Mucosa of gallbladder (tissue), 1 donor: ENCODE results near the gene MKLN1. TPM values are rescaled to one million over a fixed set of nuclear protein-coding genes. Genes with fewer than 3 reads are reported as not detected.

Experiments used
- DNase-seq: peaks from one replicate; pipeline ENCODE4 v3.0.0-alpha.2; 2020; ENCODE audit warnings: low spot score
- total RNA-seq: library from RNA; stranded (reverse); gene quantifications from one replicate; pipeline ENCODE4 v1.2.1, GENCODE V29; 2021
- donor health status: DM: no; HTN: no; CAD: no.

The MKLN1 gene
- total RNA-seq, 1 donor from 2014 or later, result 49.6 TPM

DNA sequence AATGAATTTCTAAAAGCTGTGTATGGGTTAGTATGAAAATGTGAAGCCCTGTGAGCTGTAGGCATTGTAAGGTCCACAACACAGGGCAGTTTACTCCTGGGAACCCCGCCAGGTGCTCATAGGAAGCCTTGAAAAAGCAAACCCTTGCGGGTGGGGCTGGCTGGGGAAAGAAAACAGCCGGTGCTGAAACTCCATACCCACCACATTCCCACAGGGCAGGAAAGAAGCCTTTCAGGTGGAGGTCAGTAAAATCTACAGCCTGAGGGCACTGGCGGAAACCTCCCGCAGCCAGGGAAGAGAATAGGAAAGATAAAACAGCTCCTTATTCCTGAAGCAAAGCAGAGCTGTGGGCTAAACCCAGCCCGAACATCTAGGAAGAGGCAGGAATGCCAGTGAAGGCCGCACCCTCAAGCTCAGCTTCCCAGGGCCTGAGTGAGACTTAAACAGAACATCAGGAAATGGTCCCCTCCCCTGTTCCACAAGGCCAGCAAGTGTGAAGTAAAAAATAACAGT is 194.0 kb downstream of the MKLN1 start:
- DNase-seq, result peak; percentile 63

DNA sequence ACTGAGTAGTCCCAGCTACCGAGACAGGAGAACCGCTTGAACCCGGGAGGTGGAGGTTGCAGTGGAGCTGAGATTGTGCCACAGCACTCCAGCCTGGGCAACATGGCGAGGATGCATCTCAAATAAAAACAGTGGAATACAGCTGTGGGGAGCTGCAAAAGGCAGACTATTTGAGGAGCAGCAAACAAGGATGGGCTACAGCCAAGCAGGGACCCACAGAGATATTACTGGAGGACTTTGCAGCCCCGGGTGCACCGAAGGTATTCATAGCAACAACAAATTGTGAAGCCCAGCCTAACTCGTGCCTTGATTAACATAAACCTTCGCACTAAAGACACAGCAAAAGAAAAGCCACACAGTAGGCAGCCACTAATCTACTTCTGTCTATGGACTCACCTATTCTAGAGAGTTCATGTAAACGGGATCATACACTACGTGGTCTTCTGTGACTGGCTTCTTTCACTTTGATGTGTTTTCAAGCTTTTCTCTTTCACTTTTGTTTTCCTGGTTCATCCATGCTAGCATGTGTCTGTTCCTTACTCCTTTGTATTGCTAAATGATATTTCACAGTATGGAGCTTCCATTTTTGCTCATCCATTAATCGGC is 194.8 kb downstream of the MKLN1 start:
- no peak for DNase-seq

DNA sequence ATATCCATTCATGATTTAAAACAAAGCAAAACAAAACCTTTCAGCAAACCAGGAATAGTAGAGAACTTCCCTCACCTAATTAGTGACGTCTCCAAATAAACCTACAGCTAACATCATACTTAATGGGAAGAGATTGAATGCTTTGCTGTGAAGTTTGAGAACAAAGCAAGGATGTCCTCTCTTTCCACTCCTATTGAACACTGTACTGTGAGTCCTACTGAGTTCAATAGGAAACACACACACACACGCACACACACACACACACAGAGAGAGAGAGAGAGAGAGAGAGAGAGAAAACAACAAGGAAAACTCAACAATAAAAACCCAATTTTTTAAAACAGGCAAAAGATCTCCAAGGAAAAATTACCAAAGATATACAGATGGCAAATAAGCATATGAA is 196.4 kb downstream of the MKLN1 start:
- DNase-seq, result no peak

DNA sequence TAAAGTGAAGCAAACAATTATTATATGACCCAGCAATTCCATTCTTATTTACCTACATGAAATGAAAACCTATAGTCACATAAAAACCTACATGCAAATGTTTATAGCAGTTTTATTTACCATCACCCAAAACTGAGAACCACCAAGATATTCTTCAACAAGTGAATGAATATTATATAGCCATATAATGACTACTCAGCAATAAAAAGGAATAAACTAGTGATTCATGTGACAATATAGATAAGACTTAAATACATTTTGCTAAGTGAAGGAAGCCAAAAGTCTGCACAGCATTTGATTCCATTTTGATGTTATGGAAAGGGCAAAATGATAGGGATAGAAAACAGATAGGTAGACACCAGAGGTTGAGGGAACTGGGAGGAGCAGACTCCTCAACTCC is 197.0 kb downstream of the MKLN1 start:
- DNase-seq, result no peak

DNA sequence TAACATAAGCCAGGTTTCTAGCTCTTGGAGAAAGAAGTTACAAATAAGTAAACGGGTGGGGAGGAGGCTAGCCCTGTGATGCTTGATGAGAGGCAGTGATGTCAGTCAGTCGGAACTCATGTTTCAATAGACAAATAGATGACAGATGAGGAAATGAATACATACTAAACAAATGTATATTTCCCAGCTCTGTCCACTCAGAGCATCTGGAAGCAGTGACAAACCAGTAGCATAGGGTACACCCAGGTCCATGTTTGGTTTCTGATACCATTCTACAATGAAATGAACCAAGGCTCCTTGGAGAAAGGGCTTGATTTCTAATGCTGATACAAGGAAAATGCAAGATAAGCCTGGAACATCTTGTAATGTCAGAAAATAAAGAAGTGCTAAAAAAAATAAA is 198.1 kb downstream of the MKLN1 start:
- DNase-seq, result no peak

DNA sequence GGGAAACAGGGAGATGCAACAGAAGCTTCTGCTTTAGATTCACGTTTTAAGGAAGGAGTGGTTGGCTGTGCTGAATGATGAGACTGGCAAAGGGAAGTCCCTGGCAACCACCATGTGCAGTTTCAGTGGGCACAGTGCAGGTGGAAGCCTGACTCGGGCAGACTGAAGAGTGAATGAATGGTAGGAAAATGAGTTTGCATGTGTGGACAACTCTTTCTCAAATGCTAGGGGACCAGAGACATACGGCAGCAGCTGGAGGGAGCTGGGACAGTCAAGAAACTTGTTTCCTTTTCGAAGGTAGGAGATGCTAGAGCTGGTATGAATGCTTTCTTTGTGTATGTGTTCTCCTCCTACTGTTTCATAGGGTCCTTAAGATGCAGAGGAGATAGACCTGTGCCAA is 199.8 kb downstream of the MKLN1 start:
- no peak for DNase-seq

DNA sequence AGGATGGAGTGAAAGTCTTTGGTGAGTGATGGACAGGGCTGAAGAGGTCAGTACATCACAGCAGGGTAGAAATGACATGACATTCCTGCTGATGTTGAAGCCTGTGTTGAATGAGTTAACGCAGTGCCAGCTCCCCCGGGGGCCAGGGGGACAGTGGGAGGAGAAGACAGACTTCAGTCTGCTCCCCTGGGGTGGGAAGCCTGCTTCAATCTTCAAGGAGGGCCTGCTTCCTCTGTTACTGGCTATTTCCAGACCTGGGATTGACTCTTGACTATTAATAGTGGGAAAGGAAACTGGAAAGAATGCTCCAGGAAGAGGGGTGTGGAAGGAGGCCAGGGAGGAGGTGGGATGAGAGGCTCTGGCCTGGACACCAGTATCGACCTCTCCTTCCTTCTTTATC is 201.5 kb downstream of the MKLN1 start:
- DNase-seq, result no peak

DNA sequence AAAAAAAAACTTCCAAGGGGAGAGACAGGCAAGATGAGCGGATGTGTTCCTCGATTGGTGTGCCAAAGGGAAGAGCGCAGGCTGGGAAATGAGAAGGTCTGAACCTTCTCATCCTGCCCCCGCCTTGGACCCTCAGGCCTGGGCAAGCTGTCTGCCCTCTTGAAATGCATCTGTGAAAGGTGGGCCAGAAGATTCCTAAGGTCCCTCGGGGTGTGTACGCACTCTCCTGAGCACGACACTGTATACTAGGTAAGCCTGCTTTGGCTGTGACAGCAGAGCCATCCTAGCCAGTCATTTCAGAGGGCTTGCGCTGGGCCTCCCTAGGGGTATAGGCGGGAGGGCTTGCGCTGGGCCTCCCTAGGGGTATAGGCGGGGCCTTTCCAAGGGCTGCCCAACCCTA is 201.9 kb downstream of the MKLN1 start:
- no peak for DNase-seq

DNA sequence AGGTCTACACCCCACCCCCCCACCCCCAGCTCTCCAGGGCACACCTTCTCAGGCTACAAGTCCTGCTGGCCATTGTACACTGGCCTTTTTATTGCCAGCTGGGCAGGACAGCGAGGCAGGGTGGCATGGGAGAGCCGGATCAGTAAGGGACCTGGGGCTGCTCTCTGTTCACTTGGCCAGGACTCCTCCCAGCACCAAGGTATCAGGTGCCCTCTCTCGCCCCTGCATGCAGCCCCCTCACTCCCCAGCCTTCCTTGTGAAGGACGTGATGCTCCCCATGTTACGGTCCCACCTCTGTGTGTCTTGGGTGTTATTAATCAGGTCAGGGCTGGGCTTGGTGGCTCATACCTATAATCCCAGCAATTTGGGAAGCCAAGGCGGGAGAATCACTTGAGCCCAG is 202.5 kb downstream of the MKLN1 start:
- DNase-seq, result no peak

DNA sequence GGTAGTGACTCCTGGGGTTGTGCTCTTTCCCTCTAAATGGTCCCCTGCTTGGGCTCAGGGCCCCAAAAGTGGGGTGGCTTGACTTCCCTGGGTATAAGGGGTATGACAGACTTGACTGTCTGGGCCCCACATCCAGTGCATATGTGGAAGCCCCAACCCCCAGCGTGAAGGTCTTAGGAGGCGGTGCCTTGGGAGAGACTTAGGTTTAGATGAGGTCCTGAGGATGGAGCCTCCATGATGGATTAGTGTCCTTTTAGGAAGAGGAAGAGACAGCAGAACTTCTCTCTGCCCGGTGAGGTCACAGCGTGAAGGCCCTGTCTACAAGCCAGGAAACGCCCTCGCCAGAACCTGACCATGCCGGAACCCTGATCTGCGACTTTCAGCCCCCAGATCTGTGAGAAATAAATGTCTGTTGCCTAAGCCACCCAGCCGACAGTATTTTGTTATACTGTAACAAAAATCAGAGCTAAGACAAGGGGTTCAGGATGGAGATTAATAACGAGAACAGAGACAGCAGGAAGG is 205.0 kb downstream of the MKLN1 start:
- DNase-seq, result no peak

DNA sequence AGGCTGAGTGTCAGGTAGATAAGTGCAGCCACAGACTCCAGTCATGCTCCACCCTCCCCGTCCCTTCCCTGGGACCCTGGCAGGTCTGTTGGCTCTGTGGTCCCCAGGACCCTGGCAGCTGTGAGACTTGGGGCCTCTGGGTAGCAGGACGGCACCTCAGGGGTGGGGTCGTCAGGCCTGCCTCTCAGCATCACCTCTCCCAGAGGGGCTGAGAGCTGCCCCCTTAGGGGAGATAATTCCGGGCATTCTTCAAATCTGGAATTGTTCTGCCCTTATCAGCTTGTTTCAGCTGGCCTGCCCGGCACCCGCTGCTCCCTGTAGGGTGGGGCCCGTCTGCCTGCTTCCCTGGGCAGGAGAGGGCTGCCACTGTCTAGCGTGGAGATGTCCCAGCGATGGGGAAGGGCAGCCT is 205.5 kb downstream of the MKLN1 start:
- no peak for DNase-seq

DNA sequence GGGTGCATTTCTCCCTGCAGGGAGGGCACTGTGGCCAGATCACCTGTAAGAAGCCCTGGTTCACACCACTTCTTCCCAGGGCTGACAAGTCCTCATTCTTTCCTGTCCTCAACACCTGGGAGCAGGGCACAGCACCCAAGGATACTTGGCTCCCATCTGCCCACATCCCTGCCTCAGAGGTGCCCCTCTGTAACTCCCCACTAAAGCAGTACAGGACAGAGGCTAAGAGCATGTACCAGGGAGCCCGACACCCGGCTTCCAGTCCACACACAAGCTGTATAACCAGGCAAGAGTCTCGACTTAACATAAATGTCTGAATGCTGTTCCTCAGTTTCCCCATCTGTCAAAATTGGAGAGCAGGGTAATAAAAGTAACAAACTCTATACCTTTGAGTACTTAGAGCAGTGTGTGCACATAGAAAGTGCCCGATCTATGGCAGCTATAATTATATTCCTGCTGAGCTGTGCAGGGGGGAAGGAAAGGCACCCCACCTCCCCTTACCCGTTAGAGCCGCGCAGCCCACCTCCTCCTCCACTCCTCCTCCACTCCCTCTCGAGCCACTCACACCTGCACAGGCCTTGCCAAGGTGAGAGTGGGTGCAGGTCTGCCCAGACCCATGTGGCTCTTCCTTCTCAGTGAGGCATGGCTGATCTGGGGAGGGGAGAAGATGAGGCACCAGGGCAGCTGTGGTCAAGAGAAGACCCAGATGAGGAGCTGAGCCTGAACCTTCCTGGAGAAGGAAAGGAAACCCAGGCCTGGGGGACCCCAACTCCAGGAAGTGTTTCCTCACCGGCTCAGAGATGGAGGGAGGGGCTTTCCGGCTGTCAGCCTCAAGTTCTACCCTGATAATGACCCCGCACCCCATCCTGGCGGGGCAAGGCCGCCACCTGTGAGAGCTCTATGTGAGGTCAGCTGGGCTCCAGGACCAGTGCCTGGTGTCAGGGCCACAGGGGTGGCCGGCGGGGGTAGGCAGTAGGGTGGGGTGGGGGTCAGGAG is 206.2 kb downstream of the MKLN1 start:
- no peak for DNase-seq

DNA sequence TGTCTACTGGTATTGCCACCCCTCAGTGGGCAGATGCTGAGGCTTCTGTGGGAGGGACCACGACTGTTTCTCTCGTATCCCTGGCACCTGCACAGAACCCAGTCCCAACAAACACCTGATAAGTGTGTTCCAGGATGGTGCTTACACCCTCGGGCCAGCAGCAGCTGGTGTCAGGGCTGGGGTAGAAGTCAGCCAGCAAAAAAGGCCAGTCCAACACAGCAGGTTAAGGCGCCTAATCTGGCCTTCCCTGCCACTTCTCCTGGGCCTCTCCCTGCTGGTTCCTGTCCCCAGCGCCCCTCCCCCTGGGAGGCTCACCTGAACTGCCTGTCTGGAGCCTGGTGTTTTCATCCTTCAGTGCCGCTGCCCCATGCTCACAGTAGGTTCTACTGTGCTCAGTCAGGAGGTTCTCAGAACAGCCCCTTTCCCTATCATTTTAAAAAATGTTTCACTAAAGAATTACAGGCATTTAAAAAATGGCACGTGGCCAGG is 208.7 kb downstream of the MKLN1 start:
- no peak for DNase-seq

DNA sequence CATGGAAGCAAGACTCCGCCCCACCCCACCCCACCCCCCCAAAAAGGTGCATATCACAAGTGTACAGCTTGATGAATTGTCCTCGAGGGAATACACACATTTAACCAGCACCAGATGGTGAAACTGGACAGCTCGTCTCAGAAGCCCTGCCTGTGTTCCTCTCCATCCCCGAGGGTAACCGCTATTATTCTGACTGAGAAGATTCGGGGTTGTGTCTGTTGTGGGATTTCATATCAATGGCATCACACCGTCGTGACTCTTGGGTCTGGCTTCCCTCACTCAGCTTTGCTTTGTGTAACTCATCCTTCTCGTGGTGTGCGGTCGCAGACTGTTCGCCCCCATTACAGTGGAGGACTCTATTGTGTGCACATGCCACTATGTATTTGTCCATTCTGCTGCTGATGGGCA is 209.9 kb downstream of the MKLN1 start:
- DNase-seq, result no peak

DNA sequence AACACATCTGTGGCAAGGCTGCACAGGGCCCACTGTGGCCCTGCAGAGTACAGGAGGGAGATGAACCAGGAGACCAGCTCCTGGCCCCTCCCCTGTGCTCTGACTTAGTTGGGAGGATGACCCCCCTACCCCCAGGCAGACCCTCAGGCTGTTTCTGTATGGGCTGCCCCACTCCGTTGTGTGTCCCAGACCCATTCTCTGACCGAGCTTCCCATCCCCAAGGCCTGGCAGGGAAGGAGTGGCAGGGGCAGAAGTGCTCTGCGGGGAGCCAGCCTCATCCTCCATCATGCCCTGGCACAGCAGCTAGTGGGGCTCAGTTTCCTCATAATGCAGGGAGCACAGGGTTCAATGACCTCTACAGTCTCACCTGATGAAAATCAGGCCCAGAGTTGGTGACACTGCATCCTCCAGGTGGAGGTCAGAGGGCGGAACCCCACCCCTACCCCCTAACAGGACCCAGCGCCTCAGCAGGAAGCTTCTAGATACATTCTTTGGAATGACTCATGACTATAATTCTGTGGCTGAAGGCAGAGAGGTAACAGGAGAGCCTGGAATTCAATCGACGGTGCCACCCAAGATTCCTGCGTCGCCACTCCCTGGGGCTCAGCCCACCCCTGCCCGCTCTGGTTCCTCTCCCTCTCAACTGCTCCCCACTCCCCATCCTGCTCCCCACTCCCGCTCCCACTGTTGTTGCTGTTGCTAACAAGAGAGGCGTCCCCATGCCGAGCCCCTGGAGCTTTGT is 210.6 kb downstream of the MKLN1 start:
- peak; percentile 29 for DNase-seq

DNA sequence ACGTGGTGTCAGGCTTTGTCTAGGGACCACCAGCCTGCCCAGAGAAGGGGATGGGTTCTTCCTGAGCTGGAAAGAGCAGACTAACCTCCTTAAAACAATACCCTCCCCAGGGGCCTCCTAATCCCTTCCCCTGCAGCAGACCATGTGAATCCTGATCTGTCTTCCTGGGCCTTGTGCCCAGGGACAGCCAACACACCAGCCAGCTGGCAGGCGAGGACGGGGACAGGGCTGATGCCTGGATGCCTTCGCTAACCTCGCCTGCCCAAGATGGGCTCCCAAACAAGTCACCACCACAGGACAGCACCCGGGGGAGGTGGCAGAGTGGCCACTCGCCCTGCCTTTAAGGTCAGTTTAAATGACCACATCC is 211.1 kb downstream of the MKLN1 start:
- no peak for DNase-seq

DNA sequence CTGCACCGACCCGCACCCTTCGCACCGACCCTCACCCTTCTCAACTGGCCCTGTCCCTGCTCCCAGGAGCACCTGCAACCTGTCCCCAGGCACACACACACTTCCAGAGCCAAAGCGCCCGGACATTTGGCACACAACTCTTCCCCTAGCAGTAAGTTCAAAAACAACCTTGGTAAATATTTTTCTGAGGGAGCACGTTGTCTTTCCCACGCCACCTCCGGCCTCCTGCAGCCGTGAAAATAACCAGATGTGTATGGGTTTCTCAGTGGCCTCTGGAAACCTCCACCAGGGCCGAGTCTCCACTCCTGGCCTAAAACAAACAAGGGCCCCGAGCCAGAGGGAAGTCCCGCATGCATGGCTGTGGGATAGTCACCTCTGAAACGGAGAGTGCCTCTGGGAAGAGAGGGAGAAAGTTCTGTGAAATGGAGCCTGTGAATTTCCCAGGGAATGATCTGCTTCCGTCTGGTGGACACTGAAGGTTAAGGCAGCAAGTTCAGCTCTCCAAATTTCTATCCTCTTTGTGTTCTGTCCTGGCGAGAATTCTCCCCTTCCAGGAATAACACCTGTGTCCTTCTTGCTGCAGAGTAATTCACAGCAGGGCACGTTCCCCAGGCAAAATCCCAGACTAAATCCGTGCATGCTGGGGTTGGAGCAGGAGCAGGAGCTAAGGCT is 213.0 kb downstream of the MKLN1 start:
- peak; percentile 27 for DNase-seq

DNA sequence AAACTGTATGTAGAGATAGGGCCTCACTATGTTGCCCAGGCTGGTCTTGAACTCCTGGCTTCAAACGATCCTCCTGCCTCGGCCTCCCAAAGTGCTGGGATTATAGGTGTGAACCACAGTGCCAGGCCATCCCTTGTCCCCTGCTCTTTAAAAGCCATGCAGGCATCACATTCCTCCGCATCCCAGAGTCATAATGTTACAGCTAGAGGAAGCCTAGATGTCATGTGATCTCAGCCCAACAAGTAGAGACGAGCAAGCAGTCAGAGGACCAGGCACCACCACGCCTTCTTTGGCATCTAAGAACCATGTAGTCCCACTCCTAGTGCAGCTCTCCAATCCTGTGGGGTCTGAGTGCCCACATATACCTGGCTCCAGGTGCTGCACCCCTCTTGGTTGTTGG is 215.6 kb downstream of the MKLN1 start:
- DNase-seq, result no peak

DNA sequence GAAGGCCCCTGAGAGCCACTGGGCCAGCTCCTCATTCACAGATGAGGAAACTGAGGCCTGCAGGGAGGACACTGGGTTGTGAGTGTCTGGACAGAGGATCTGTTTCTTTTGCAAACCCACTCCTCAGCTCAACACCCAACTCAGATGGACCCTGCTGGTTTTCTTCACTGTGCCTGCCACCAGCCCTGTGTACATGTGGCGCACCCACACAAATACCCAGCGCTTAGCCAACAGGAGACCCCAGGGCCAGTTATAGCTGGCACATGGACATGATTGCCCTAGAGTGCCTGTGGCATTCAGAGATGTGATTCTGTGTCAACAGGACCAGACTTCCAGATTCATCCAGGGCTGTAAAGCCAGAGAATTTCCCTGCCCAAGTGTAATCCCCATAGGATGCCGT is 216.3 kb downstream of the MKLN1 start:
- no peak for DNase-seq

DNA sequence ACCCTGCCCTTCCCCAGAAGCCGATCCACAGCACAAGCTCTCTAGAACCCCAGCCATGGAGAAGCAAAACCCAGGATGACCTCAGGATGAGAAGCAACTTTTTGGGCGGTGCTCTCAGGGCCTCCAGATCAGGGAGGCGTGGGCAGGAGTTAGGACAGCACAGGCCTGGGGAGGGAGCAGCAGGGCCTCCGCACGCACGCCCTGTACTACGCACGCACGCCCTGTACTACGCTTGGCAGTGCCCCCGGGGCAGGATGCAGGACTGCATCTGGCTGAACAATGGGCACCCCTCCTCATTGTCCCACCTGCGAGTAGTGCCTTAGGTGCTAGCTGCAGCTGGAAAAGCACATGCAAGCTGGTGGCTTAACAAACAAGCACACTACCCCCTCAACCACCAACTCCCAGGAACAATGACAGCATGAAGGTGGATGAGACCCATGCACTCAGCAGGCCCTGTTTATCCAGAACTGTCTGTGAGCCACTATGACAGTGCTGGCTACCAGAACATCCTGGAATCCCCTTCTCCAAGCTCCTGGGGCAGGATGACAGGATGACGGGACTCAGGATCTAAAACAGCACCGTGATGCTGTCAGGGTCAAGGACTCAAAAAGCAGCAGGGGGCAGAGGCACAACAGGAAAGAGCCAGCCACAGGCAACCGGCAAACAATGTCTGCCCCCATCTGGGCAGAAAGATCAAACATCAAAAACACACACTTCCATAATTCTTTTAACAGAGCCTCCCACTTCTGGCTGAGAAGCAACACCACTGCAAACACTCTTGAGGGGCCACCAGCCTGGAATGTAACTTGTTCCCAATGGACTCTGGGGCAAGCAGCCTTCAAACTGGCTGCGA is 217.0 kb downstream of the MKLN1 start:
- DNase-seq, result no peak
